ENCODE results near the gene POLR2E.

DNA sequence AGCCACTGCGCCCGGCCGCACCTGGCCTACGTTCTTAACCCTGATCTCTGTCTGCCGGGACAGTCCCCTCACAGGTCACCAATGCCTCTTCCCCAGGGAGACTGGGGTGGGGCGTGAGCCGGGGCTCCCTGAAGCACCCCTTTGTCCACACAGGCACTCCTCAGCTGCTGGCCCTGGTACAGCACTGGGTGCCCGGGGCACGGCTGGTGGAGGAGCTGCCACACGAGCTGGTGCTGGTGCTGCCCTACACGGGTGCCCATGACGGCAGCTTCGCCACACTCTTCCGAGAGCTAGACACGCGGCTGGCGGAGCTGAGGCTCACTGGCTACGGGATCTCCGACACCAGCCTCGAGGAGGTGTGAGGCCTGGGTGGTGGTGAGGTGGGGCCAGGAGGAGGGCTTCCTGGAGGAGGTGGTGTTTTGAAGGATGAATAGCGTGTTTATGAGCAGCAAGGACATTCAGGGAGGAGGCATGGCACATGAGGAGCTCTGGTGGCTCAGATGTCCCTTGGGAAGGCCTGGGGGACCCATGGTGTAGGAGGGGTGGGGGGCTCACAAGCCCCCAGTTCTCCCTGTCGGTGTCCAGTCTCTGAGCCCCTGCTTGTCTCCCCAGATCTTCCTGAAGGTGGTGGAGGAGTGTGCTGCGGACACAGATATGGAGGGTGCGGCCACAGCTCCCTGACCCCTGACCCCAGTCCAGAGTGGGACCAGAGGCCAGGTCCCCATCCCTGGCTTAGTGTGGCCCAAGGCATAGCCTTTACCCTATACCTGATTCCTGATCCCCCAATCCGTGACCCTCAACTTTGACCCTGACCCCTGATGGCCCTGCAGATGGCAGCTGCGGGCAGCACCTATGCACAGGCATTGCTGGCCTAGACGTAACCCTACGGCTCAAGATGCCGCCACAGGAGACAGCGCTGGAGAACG lies 41.7 kb downstream of the POLR2E start:
- TF ChIP-seq, protein P1, sequence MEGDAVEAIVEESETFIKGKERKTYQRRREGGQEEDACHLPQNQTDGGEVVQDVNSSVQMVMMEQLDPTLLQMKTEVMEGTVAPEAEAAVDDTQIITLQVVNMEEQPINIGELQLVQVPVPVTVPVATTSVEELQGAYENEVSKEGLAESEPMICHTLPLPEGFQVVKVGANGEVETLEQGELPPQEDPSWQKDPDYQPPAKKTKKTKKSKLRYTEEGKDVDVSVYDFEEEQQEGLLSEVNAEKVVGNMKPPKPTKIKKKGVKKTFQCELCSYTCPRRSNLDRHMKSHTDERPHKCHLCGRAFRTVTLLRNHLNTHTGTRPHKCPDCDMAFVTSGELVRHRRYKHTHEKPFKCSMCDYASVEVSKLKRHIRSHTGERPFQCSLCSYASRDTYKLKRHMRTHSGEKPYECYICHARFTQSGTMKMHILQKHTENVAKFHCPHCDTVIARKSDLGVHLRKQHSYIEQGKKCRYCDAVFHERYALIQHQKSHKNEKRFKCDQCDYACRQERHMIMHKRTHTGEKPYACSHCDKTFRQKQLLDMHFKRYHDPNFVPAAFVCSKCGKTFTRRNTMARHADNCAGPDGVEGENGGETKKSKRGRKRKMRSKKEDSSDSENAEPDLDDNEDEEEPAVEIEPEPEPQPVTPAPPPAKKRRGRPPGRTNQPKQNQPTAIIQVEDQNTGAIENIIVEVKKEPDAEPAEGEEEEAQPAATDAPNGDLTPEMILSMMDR (conservative IDR thresholded peaks at IDR 0.05; ENCODE audit: low read depth in 2 of 2), result no peak
- TF ChIP-seq, protein P2, sequence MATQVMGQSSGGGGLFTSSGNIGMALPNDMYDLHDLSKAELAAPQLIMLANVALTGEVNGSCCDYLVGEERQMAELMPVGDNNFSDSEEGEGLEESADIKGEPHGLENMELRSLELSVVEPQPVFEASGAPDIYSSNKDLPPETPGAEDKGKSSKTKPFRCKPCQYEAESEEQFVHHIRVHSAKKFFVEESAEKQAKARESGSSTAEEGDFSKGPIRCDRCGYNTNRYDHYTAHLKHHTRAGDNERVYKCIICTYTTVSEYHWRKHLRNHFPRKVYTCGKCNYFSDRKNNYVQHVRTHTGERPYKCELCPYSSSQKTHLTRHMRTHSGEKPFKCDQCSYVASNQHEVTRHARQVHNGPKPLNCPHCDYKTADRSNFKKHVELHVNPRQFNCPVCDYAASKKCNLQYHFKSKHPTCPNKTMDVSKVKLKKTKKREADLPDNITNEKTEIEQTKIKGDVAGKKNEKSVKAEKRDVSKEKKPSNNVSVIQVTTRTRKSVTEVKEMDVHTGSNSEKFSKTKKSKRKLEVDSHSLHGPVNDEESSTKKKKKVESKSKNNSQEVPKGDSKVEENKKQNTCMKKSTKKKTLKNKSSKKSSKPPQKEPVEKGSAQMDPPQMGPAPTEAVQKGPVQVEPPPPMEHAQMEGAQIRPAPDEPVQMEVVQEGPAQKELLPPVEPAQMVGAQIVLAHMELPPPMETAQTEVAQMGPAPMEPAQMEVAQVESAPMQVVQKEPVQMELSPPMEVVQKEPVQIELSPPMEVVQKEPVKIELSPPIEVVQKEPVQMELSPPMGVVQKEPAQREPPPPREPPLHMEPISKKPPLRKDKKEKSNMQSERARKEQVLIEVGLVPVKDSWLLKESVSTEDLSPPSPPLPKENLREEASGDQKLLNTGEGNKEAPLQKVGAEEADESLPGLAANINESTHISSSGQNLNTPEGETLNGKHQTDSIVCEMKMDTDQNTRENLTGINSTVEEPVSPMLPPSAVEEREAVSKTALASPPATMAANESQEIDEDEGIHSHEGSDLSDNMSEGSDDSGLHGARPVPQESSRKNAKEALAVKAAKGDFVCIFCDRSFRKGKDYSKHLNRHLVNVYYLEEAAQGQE (IDR thresholded peaks at IDR 0.05; ENCODE audit: unreplicated experiment), result no peak
- TF ChIP-seq EZH2 (IDR thresholded peaks at IDR 0.05; ENCODE audit: low read depth, unreplicated experiment), result no peak
- no peak for TF ChIP-seq POLR2AphosphoS5 (IDR thresholded peaks at IDR 0.05; ENCODE audit: low read depth)
- TF ChIP-seq EZH2phosphoT487 (IDR thresholded peaks at IDR 0.05; ENCODE audit: unreplicated experiment), result no peak
- TF ChIP-seq, protein P3, sequence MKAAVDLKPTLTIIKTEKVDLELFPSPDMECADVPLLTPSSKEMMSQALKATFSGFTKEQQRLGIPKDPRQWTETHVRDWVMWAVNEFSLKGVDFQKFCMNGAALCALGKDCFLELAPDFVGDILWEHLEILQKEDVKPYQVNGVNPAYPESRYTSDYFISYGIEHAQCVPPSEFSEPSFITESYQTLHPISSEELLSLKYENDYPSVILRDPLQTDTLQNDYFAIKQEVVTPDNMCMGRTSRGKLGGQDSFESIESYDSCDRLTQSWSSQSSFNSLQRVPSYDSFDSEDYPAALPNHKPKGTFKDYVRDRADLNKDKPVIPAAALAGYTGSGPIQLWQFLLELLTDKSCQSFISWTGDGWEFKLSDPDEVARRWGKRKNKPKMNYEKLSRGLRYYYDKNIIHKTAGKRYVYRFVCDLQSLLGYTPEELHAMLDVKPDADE (IDR thresholded peaks at IDR 0.05), result no peak
- TF ChIP-seq ZNF331 (CRISPR knock-in tag; IDR thresholded peaks at IDR 0.05; ENCODE audit: low read depth), result no peak
- TF ChIP-seq CREB1 (CRISPR knock-in tag; IDR thresholded peaks at IDR 0.05; ENCODE audit: low read depth), result no peak
- no peak for TF ChIP-seq STAT1 (IDR thresholded peaks at IDR 0.05; ENCODE audit: unreplicated experiment)
- TF ChIP-seq JUNB (IDR thresholded peaks at IDR 0.05; ENCODE audit: unreplicated experiment), result no peak
- TF ChIP-seq NANOG (IDR thresholded peaks at IDR 0.05; ENCODE audit: borderline replicate concordance), result no peak
- no peak for TF ChIP-seq ZNF114 (CRISPR knock-in tag; IDR thresholded peaks at IDR 0.05)
